Endothelial cell of umbilical vein (primary cell): ENCODE results near the gene TMEM81. TPM values are rescaled to one million over a fixed set of nuclear protein-coding genes. Genes with fewer than 3 reads are reported as not detected.

ENCODE experiments used
- BruUV-seq: library from RNA; stranded (reverse); fragments of 400-500 nt; replicated peaks from 2 replicates; lab custom pipeline; 2021; lab: Mats Ljungman, UMichigan
- CTCF ChIA-PET: fragments of 300-600, 350-600 bp; sonication (Branson Sonifier 250); formaldehyde crosslinking; loops from one replicate; lab custom pipeline; 2021; ENCODE audit warnings: antibody characterized with exemption, inconsistent platforms; lab: Charles Lee
- POLR2A ChIA-PET: fragments of 300-600, 350-600 bp; sonication (Branson Sonifier 250); formaldehyde crosslinking; loops from one replicate; lab custom pipeline; 2021; ENCODE audit warnings: antibody characterized with exemption, inconsistent platforms; lab: Charles Lee
- DNase-seq: peaks from one replicate; pipeline ENCODE4 v3.0.0-alpha.2; 2011; ENCODE audit warnings: low read depth, low spot score
- FAIRE-seq: peaks from 2 replicates; lab custom pipeline; 2011; peaks lifted over from hg19 to GRCh38; lab: Jason Lieb, UNC
- H2AFZ ChIP-seq: 2 replicates; pipeline ENCODE4 v1.6.0; 2012; ENCODE audit warnings: low read depth, low read length, control low read depth, inconsistent platforms
- H3K27ac ChIP-seq: 2 replicates; pipeline ENCODE4 v1.5.1; 2011; ENCODE audit warnings: low read depth, mild to moderate bottlenecking, control low read depth, low read length, moderate library complexity; ENCODE audit not compliant: insufficient read depth
- H3K27me3 ChIP-seq, 2 experiments: 2 replicates each; pipeline versions ENCODE4 v1.6.0 to v1.6.1; 2011; ENCODE audit warnings: low read length in 2 of 2, mixed read lengths in 1 of 2; ENCODE audit not compliant: control insufficient read depth in 2 of 2, insufficient read depth in 2 of 2
- H3K36me3 ChIP-seq, 2 experiments: 2 replicates in 1 of 2; 3 replicates in 1 of 2; pipeline ENCODE4 v1.5.1; 2011; ENCODE audit warnings: low read length in 2 of 2, mild to moderate bottlenecking in 1 of 2, moderate library complexity in 1 of 2; ENCODE audit not compliant: control insufficient read depth in 2 of 2, insufficient read depth in 2 of 2; ENCODE audit errors: extremely low read depth in 1 of 2
- H3K4me1 ChIP-seq: 3 replicates; pipeline ENCODE4 v1.5.1; 2011; ENCODE audit warnings: mild to moderate bottlenecking, low read length; ENCODE audit not compliant: control insufficient read depth, insufficient read depth; ENCODE audit errors: extremely low read depth
- H3K4me2 ChIP-seq: 2 replicates; pipeline ENCODE4 v1.6.1; 2011; ENCODE audit warnings: low read length, control low read depth, mixed read lengths; ENCODE audit not compliant: insufficient read depth
- H3K4me3 ChIP-seq, 3 experiments: fragments of 200-600 bp in 1 of 3; sonication (generic), shearing (Covaris generic) in 1 of 3; replicated peaks in 1 of 3; 2 replicates each; pipeline ENCODE4 v1.5.1; 2011 to 2016; ENCODE audit warnings: control low read depth in 3 of 3, low read length in 3 of 3, mild to moderate bottlenecking in 2 of 3, inconsistent platforms in 1 of 3, low read depth in 1 of 3, moderate library complexity in 1 of 3; ENCODE audit not compliant: insufficient read depth in 1 of 3
- H3K79me2 ChIP-seq: 2 replicates; pipeline ENCODE4 v1.6.0; 2012; ENCODE audit warnings: low read length, inconsistent platforms; ENCODE audit not compliant: control insufficient read depth, insufficient read depth
- H3K9ac ChIP-seq: replicated peaks from 2 replicates; pipeline ENCODE3; 2011; ENCODE audit warnings: low read length, control low read depth; ENCODE audit not compliant: insufficient read depth; ENCODE audit errors: extremely low read depth
- H3K9me1 ChIP-seq: replicated peaks from 3 replicates; pipeline ENCODE4 v1.6.0; 2011; ENCODE audit warnings: mild to moderate bottlenecking, low read length; ENCODE audit not compliant: control insufficient read depth, insufficient read depth; ENCODE audit errors: extremely low read depth
- H3K9me3 ChIP-seq: replicated peaks from 2 replicates; pipeline ENCODE4 v1.5.1; 2012; ENCODE audit warnings: low read length, inconsistent platforms; ENCODE audit not compliant: control insufficient read depth, insufficient read depth
- H4K20me1 ChIP-seq: replicated peaks from 2 replicates; pipeline ENCODE3; 2011; ENCODE audit warnings: mild to moderate bottlenecking, low read length; ENCODE audit not compliant: control insufficient read depth, insufficient read depth; ENCODE audit errors: extremely low read depth
- CTCF ChIP-seq, 2 donors: IDR thresholded peaks; 1 replicate in 1 of 2; 2 replicates in 1 of 2; pipeline ENCODE4 v1.5.1; 2011; ENCODE audit warnings: low read length in 2 of 2, mild to moderate bottlenecking in 2 of 2, moderate library complexity in 2 of 2, control low read depth in 1 of 2, inconsistent platforms in 1 of 2, low read depth in 1 of 2; ENCODE audit not compliant: insufficient read depth in 1 of 2; ENCODE audit errors: extremely low read depth in 1 of 2
- EZH2 ChIP-seq: IDR thresholded peaks from 2 replicates; pipeline ENCODE4 v1.6.1; 2012; ENCODE audit warnings: borderline replicate concordance, low read depth, mild to moderate bottlenecking, moderate library complexity, low read length, inconsistent platforms; ENCODE audit not compliant: severe bottlenecking
- FOS ChIP-seq: IDR thresholded peaks from 2 replicates; pipeline ENCODE4 v1.6.1; 2011; ENCODE audit warnings: mild to moderate bottlenecking, low read length, moderate library complexity, borderline replicate concordance; ENCODE audit not compliant: insufficient read depth
- GATA2 ChIP-seq: IDR thresholded peaks from 2 replicates; pipeline ENCODE4 v1.7.0; 2011; ENCODE audit warnings: low read depth, mild to moderate bottlenecking, moderate library complexity, mixed read lengths, low read length; ENCODE audit not compliant: insufficient read length, insufficient read depth
- JUN ChIP-seq: IDR thresholded peaks from 2 replicates; pipeline ENCODE4 v1.6.1; 2011; ENCODE audit warnings: borderline replicate concordance, low read depth; ENCODE audit not compliant: insufficient read length, insufficient read depth
- MYC ChIP-seq: IDR thresholded peaks from one replicate; pipeline ENCODE4 v1.6.1; 2011; ENCODE audit warnings: mild to moderate bottlenecking, low read depth, low read length
- POLR2A ChIP-seq: IDR thresholded peaks from 2 replicates; pipeline ENCODE4 v1.6.1; 2012; ENCODE audit warnings: low read depth, mild to moderate bottlenecking, control low read depth, low read length
- POLR2AphosphoS5 ChIP-seq: IDR thresholded peaks from 2 replicates; pipeline ENCODE4 v1.6.1; 2012; ENCODE audit warnings: low read depth, mild to moderate bottlenecking, control low read depth, low read length, moderate library complexity; ENCODE audit not compliant: insufficient read depth
- dilution Hi-C: fragments of 300-500 bp; cut with MboI; formaldehyde crosslinking; loops from one replicate; pipeline ENCODE4 v1.15.0; 2019; ENCODE audit warnings: low sequenced_read_pairs; ENCODE audit not compliant: extremely low pct_ligation_motif_present
- intact Hi-C: fragments of 100-400 bp; cut with micrococcal nuclease; formaldehyde crosslinking; loops from one replicate; pipeline ENCODE4 v1.10.0; 2022
- polyA plus RNA-seq, 4 experiments: library from polyadenylated mRNA; depleted of rRNA in 3 of 4; stranded (reverse) in 3 of 4; unstranded in 1 of 4; fragments of >200 nt; gene quantifications; 2 replicates each; pipeline versions ENCODE4 v1.2.1 to v1.2.3, GENCODE V29; 2011 to 2012; ENCODE audit warnings: missing spikeins in 1 of 4
- total RNA-seq: library from RNA; stranded (reverse); gene quantifications from 2 replicates; pipeline ENCODE4 v1.2.3, GENCODE V29; 2021
- TF ChIP-seq, protein P1 (sequence below): IDR thresholded peaks from 2 replicates; pipeline ENCODE4 v1.6.1; 2011; ENCODE audit not compliant: insufficient read depth, insufficient read length

Gene TMEM81
- total and polyA plus RNA-seq, 2 donors (not counting 3 experiments of a cell fraction or from before 2014, with no cell fraction given) = 1.5 to 2.9 TPM

DNA sequence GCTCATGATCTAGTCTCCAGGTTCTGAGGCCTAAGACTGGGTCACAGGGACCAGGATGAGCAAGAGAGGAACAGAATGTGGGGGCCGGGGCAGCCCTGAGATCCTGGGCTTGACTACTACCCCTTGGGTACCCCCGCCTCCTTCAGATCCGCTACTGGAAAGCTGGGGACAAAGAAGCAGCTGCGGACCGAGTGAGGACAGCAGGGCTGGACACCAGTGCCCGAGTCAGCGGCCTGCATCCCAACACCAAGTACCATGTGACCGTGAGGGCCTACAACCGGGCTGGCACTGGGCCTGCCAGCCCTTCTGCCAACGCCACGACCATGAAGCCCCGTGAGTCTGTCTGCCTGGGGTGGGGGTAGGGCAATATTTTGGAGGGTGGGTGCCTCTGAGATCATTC lies 12.5 kb downstream of the TMEM81 start:
- no peaks in the 10 kb centered on the region for H4K20me1 ChIP-seq
- H3K36me3 ChIP-seq = no peaks in the 10 kb centered on the region
- H3K9ac ChIP-seq = no peak overlapping the region
- no peak overlapping the region for H3K4me3 ChIP-seq
- no peaks in the 10 kb centered on the region for H3K9me3 ChIP-seq
- POLR2A ChIA-PET = no interaction called here
- H3K27me3 ChIP-seq = no peaks in the 10 kb centered on the region
- intact Hi-C loops = no loop called here
- no peaks in the 10 kb centered on the region for H3K4me1 ChIP-seq
- BruUV-seq = no TSS peak
- TF ChIP-seq POLR2A (no peak), EZH2 (no peak), POLR2AphosphoS5 (no peak), JUN (no peak), MYC (no peak), CTCF (IDR thresholded peaks at IDR 0.05; ENCODE audit: extremely low read depth in 1 of 2, insufficient read depth in 1 of 2, low read depth in 1 of 2, low read length in 2 of 2) (no peak), FOS (no peak), GATA2 (no peak)
- TF ChIP-seq, protein P1, sequence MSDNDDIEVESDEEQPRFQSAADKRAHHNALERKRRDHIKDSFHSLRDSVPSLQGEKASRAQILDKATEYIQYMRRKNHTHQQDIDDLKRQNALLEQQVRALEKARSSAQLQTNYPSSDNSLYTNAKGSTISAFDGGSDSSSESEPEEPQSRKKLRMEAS = no peak
- no peaks in the 10 kb centered on the region for H3K9me1 ChIP-seq
- dilution Hi-C loops = no loop called here
- H3K27ac ChIP-seq = no peak overlapping the region
- H3K4me2 ChIP-seq = no peak overlapping the region
- DNase-seq (no peak), FAIRE-seq (no peak)
- H2AFZ ChIP-seq = no peak overlapping the region
- no peaks in the 10 kb centered on the region for H3K79me2 ChIP-seq
- CTCF ChIA-PET = interaction anchor here (0.9 to 4.0 kb wide), 3 partner anchors 9 to 184 kb away, joined by 3 to 39 read pairs (median 3); no protein-coding TSS in a partner anchor
